HG03460 (cell line): ENCODE measurements around the gene LIN28A.

Source experiments
- ATAC-seq: cut with Tn5 transposase; IDR thresholded peaks from one replicate; pipeline ENCODE4 v1.9.1; 2021; ENCODE audit not compliant: unreplicated experiment

Gene LIN28A

DNA sequence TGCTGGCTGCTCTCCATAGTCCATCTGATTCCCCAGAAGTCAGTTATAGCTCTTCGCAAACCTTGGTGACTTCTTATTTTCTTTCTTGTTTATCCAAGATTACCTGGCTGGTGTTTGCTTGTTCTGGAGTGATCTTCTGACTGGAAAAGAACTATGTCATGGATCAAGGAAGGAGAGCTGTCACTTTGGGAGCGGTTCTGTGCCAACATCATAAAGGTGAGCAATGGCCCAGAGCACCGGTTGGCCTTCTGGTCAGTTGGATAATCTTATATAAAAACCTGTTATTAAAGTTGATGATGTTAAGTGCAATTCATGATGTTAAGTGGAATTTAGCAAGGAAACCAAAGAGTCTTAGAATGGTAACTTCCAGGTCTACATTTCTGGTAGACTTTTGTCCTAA lies 22.2 kb downstream of the LIN28A start:
- no peak for ATAC-seq

DNA sequence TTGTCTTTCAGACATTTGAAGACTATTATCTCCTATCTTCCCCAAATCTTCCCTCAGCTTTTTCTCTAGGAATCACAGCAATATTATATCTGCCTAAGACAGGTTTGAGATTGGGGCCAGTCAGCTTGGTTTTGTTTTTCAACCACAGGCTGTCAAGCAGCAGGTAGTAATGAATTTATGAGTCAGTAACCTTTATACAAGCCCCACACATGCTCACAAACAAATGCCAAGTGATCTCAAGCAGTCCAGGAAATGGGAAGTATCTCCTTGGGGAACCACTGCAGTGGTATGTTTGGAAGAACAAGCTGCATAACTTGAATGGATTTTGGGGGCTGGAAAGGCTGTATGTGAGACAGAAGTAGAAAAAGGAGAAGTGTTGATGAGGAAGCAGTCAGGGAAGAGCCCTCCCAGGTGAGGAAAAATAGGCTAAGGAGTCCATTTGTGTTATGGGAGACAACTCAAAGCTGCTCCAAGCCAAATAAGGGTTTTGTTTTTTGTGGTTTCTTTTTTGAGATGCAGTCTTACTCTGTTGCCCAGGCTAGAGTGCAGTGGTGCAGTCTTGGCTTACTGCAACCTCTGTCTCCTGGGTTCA lies 23.6 kb downstream of the LIN28A start:
- ATAC-seq: no peak

DNA sequence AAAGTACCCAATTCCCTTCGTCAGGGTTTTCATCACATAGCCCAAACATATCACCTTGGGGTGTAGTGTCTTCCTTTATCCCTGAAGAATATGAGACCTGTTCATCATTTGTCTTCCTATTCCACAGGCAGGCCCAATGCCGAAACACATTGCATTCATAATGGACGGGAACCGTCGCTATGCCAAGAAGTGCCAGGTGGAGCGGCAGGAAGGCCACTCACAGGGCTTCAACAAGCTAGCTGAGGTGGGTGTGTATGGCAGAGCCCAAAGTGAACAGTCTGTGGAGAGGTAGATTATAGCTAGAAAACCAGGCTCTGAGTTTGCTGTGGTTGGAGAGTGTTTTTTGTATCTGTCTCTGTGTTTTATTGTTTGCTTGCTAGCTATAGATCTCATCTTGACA lies 27.4 kb downstream of the LIN28A start:
- no peak for ATAC-seq

DNA sequence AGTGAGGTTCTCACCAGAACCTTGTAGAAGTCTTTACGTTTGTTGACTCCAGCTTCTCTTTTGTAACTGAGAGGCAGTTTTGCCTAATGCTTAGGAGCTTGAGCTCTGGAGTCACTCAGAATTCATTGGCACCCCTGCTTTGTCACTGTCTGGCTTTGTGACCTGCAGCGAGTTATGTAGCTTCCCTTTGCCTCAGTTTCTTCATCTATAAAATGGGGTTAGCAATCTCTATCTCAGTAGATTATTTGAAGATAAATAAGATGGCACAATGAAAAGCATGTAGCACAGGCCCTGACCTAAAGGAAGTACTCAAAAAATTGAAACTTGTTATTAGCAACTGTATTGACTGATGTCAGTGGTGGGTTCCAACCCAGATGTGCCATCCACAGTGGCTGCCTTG lies 29.6 kb downstream of the LIN28A start:
- ATAC-seq: no peak

DNA sequence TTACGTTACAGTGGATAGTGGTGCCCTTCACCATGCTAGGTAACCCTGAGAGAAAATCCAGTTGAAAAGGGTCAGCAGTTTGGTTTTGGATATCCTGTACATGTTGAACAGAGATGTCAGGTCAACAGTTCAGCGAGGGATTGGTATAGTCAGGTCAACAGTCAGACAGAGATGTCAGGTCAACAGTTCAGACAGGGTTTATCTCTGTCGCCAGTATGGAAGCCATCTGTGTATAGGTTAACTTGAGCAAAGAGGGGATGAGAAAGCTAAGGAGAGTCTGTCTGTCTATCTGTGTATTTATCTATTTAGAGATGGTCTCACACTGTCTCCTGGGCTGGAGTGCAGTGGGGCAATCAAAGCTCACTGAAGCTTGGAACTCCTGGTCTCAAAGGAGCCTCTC lies 39.3 kb downstream of the LIN28A start:
- ATAC-seq: no peak

DNA sequence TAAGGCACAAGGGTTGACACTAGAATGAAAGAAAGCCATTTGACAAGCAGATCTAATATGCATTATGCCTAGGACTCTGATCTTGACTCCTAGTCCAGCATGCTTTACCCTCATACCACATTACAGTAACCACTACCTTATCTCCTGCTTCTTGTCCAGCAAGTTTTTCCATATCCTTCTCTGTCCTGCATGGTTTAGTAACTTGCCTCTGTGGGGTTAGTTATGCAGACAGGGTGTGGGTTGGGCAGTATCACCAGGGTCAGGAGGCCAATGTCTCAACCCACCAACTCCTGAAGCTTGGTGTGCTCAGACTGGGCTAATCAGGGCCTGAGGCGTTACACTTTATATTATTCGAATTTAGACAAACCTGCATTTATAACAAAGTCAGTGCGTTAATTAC lies 40.3 kb downstream of the LIN28A start:
- ATAC-seq: no peak

DNA sequence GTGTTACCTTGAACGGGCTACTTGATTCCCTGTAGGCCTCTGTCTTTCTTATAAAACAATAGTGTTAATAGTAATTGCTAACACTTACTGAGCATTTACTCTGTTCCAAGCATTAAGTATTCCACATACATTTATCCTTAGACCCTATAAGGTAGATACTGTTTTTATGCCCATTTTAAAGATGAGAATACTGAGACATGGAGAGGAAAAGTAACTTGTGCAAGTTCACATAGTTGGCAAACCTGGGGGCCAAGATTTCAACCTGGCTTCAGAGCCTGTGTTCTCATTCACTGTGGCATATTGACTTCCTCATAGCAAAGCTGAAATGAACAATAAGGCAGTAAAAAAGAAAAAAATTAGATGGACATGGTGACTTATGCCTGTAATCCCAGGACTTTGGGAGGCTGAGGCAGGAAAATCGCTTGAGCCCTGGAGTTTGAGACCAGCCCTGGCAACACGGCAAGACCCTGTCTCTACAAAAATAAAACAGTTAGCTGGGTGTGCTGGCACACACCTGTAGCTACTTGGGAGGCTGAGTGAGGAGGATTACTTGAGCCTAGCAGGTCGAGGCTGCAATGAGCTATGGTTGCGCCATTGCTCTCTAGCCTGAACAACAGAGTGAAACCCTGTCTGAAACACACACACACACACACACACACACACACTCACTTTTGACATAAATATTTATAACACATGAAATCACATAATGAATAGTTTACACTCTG lies 42.0 kb downstream of the LIN28A start:
- ATAC-seq: no peak

DNA sequence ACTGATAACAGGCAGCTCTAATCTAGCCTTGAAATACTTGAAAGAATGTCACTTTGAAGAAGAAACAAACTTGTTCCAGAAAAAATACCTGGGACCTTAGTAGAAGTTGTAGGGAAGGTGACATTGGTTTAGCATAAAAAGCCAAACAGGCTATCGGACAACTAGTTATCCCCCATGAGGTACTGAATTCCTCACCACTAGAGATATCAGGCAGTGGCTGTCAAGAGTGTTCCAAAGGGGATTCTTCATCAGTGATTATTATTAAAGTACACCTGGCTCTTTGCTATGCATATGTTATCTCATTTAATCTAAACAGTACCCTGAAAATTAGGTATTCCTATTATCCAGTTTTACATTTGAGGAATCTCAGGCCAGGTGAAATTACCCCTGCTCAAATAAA lies 48.5 kb downstream of the LIN28A start:
- ATAC-seq: no peak

DNA sequence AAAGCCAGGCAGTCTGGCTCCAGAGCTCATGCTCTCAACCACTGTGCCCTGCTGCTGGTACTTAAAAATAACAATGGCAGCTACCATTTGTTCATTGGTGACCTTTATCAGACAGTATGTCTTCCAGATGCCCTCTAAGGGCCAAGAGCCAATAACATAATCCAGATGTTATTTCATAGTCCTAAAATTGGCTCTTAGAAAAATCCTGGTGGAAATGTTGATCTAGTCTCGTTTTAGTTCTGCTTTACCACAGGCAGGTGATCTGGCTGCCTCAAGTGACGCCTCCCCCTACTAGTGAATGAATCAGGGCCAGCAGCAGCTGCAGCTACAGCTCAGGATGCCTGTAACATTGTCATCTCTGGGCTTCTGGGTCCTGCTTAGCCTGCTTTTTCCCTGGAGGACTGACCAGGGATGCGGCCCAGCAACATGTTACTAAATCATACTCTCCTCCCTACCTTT lies 49.0 kb downstream of the LIN28A start:
- ATAC-seq: no peak

DNA sequence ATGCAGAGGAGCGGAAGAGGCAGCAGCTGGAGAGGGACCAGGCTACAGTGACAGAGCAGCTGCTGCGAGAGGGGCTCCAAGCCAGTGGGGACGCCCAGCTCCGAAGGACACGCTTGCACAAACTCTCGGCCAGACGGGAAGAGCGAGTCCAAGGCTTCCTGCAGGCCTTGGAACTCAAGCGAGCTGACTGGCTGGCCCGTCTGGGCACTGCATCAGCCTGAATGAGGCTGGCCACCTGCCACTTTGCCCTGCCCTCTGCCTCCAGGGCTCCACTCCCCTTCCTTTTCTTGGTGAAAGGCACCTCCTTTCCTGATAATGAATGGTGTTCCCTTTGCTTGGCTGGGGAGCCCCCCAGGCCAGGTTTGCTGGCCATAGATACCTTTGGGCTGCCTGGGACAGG lies 58.3 kb downstream of the LIN28A start:
- no peak for ATAC-seq

DNA sequence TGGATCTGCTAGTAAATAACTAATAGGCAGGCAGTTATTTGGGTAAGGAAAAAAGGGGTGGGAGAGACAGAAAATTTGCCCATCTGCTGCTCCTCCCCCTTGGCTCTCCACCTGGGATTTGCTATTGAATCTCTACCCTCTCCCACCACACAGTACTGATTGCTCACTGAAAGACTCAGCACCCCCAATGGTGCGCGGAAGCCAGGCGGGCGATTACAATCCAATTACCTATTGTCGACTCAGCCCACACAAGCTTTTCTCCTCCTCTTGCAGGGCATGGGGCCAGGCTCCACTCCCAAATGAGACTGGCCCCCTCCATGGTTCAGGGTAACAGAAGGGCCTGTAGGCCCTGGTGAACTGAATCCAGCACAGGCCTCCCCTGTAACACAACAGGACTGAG lies 58.9 kb downstream of the LIN28A start:
- no peak for ATAC-seq

DNA sequence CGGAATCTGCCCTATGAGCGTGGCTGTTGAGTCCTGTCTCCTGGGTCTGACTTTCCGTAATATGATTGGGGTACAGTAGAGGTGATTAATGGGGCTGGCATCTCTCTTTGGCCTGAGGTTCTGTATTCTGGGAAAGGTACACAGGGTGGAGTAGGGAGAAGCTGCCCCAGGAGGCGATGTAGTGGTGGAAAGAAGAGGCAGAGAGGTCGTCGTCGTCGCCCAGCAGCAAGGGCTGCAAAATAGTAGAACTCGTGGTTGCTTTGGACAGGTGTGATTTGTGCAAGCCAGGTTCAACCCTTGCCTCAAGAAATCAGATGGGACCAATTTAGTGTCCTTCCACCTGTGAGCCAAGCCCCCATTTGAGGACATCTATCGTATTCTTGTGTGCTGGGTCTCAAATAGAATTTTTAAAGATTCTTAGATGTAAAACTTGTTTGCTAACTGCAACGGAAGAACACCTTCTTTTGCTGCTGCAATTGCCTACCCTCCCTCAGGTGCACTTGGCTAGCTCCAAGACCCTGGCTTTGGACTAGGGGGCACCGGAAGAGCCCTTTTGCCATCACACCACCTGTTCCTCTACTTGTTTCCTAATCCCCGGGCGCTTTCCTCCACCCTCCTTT lies 60.4 kb downstream of the LIN28A start:
- ATAC-seq: no peak

DNA sequence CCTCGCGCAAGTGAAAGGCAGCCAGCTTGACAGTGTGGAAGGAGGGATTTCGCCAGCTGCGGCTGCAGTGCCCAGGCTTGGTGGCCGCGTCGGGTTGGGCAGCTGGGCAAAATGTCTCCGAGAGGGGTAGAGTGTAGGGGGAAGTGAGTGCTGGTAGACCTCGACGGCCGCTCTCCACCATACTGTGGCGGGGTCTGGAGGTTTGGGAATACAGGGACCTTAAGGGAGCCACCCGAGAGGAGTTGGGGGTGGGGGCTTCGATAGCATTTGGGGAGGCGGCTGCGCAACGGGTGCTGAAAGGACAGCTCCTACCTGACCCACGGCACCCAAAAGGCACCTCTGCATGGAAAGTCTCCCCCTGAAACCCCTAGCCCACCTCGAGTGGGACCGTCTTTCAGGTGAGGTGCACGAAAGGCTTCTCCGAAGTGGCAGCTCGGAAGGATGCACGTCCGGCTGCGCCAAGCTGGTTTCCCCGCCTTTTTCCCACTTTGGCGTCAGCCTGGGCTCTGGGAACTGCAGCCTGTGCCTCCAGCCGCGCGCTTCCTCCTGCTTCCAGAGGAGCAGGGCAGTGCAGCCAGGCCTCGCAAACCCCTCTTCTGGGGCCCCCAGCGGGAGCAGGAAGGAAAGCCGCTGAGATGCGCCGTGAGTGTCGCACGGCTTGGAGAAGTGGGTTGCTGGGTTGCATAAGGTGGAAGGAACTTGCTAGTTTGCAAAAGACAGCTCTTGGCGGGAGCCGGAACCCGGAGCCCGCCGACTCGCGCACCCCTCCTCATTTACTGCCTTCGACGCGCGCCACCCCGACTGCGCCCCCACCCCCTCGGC lies 61.1 kb downstream of the LIN28A start:
- ATAC-seq: peak; percentile 4

DNA sequence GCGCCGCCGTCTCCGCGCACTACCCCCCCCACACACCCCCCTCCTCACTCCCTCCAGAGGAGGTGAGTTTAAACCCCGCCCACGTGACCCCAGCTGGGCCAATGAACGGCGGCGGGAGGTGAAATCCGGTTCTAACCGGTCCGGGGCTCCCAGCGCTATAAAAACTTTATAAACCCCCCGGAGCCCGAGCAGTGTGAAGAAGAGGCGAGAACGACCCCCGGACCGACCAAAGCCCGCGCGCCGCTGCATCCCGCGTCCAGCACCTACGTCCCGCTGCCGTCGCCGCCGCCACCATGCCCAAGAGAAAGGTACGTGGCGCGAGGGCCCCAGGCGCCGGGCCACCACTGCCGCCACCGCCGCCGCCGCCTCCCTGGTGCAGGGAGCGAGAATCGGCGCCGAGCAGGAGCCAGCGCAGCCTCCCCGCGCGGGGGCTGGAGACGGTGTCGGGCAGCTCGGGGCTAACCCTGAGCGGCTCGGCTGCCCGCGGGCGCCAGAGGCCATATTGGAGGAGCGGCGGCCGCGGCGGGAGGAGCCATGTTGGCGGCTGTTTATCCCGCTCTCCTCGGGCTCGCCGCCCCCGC lies 61.8 kb downstream of the LIN28A start, which contains the start of gene HMGN2:
Gene HMGN2 (plus strand): TSS at position 121 of the 581 bp plus-strand sequence. CDS start 173 bp downstream, at position 294.
- peak; percentile 53 for ATAC-seq

DNA sequence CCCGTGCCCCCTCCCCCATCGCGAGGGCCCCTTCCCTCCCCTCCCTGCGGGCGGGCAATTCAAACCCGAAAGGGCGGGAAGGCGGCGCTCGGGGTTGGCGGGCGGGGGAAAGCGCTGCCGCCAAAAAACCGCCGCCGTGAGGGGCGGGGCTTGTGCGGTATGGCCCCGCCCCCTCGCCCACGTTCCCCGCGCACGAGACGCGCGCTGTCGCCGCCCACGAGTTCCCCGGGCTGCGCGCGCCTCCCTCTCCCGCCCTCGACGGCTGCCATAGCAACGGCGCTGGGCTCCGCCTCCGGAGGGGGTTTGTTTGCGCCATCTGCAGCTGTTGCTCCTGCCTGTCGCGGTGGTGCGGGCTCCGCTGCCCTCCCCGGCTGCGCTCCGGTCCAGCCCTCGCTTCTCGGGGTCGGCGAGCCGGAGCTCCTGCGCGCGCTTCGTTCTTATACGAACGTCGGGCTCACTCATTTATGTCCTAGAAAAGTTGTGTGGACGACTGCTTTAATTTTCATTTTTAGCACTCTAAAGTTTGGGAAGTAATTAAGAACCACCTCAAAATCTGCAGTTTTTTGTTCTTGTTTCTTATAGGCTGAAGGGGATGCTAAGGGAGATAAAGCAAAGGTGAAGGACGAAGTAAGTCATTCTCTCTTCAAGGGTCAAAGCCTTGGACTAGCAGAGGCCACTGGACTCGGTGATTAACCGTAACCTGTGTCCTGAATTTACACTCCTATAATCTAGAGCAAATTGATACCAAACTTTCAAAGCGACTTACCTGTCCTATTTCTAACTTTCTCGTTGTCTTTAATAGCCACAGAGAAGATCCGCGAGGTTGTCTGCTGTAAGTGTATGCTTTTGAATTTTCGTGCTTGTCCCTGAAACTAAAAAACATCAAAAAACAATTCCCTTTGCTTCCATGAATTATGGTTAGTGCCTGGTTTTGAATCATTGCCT lies 62.6 kb downstream of the LIN28A start:
- ATAC-seq: peak; percentile 70

DNA sequence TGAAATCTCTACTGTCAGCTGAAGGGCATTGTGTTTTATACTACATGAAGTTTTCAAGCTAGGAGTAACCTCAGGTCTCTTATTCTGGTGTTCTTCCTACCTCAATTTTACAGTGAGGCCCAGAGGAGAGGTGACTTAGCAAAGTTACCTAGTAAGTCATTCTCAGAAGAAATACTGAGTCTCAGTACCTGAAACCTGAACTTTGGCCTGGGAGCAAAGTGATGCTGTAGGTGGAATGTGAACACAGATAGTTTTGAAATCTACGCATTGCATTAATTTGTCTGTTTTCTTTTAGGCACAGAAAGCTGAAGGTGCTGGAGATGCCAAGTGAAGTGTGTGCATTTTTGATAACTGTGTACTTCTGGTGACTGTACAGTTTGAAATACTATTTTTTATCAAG lies 64.2 kb downstream of the LIN28A start:
- no peak for ATAC-seq

DNA sequence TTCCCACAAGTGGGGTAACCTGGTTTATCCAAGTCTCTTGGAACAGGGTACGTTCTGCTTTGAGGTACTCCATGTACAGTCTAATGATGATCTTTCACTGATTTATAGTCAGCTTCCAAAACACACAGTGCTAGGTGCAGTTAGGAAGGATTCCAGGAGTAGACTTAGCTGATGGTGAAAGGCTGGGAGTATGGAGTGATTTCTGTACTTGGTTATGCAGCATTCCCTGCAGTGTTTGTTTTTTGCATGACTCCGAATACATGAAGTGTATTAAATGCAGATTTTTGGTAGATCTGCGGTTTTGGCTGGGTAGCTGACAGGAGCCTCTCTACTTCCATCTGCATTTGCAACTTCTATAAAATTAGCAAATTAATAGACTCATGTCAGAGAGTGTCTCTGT lies 65.4 kb downstream of the LIN28A start:
- ATAC-seq: no peak

DNA sequence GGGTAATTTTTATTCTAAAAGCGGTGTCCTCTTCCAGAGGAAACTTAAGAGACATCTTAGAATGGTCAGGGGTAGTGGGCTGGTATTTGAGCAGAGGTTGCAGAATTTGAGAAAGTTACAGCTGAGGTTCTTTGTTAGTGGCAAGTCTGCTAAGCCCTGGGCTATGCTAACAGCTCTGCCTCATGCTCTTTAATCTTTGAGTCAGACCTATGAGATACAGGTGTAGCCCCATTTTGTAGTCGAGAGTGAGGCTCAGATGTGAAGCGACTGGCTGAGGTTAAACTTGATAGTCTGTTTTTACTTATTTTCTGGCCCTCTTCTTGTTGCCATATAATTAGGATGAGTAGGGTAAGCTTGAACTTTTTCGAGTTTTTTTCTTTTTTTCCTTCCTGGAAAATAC lies 66.3 kb downstream of the LIN28A start:
- ATAC-seq: no peak

DNA sequence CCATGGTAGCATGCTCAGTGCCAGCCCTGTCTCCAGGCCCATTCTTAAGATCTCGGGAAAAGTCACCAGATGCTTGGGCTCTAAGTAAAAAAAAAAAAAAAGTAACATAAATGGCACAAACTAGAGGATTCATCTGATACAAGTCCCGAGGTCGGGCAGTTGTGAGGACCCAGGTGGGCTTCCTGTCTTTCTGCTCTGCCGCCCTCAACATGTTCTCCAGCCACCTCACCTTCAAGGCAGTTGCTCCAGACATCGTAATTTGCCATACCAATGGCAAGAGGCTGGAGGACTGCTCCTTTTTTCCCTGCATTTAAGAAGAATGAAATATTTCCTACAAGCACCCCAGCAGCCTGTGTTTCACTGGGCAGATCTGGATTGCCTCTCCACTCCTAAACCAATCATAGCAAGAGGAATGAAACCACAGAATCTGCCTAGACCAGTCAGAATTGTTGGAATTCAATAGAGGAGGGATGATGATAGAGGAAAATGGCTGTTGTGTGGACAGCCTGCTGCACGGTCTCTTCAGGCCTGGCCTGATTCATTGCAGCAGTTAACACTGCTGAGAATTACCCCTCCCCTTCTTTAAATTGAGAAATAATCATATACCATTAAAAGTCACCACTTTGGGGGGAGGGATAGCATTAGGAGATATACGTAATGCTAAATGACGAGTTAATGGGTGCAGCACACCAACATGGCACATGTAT lies 67.0 kb downstream of the LIN28A start:
- ATAC-seq: no peak
